ENCODE data around the gene RHOF.
A peak's percentile ranks its signal among the peaks of the same experiment; 100 is the strongest.
"Not testable (repeated sequence)": the region's sequence is repeated elsewhere in the genome, so short reads cannot be mapped to it uniquely, and the experiment has no call there.

The RHOF gene

DNA sequence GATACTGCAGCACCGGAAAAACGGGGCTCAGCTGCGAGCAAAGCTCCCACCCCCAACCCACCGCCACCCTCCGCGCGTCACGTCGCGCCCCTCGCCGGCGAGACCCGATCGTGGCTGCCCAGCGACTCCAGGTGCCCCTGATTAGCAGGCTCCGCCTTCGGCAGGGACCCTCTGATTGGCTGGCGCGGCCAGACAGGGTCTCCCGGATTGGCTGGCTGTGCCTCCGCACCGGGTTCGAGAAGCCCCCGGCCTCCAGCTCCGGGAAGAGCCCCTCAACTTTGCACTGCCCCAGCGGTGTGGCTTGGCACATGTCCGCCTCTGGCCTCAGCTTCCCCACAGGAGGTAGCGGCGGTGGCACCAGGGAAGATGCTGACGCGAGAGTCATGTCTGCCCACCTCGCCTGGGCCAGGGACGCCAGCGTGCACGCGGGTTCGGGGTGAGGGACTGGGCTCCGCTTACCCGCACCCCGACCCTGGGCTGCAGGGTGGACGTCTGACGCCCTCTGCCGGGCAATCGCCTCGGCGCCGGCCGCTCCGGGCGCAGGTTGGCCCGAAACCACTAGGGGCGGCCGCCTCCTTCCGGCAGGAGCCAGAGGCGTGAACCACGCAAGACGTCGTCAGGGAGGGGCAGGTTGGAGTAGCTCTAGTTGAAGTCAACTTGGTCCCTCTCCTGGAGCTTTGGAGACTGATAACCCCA lies 498 bp upstream of the RHOF start:
- H3K27ac ChIP-seq = peak overlapping the region; percentile 100
- TF ChIP-seq CTCF (IDR thresholded peaks at IDR 0.05) = peak; percentile 100
- TF ChIP-seq ZFX (IDR thresholded peaks at IDR 0.05; ENCODE audit: borderline replicate concordance) = no peak

- TF ChIP-seq ZFX (IDR thresholded peaks at IDR 0.05; ENCODE audit: borderline replicate concordance) (no peak), CTCF (IDR thresholded peaks at IDR 0.05) (no peak)
- H3K27ac ChIP-seq = peak overlapping the region; percentile 100
These were observed 665 bp downstream of the RHOF start for GRCh38 chr12:121792607-121793439.

- H3K27ac ChIP-seq = peak overlapping the region; percentile 100
- TF ChIP-seq ZFX (IDR thresholded peaks at IDR 0.05; ENCODE audit: borderline replicate concordance) (no peak), CTCF (IDR thresholded peaks at IDR 0.05) (no peak)
These were observed 1.6 kb downstream of the RHOF start for GRCh38 chr12:121791671-121792551.

DNA sequence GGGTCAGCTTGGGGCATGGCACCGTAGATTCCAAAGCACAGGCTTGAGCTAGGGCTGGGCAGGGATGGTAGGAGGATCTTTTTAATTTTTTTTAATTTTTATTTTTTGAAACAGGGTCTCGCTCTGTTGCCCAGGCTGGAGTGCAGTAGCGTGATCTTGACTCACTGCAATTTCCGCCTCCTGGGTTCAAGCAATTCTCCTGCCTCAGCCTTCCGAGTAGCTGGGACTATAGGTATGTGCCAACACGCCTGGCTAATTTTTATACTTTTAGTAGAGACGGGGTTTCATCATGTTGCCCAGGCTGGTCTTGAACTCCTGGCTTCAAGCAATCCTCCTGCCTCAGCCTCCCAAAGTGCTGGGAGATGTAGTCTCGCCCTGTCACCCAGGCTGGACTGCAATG lies 2.7 kb downstream of the RHOF start:
- H3K27ac ChIP-seq = not testable (repeated sequence)

- H3K27ac ChIP-seq = no peak overlapping the region
- TF ChIP-seq ZFX (IDR thresholded peaks at IDR 0.05; ENCODE audit: borderline replicate concordance) = no peak
- TF ChIP-seq CTCF (IDR thresholded peaks at IDR 0.05) = no peak
These were observed 3.4 kb downstream of the RHOF start for GRCh38 chr12:121789800-121790728.

DNA sequence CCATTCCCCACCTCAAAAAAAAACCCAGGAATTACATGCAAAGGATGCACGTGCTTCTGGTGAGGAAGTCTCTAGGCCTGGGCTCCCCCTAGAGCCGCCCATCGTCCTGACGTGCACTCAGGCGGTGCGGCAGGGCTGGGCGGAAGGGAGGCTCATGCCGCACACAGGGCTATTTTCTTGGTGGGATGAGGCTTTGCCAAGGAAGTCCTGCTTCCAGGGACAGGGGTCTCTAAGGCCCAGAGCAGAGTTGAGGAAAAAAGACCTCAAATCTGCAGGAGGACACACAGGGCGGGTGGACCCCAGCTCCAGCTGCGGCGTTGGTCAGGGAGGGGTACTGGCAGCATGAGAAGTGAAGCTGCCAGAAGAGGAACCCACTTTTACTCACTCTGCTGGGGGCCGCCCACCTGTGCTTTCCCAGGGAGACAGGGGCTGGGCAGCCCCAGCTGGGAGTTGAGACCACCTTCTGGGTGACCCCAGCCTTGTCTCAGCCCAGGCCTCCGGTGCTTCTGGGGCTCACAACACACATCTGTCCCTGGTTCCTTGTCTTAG lies 4.2 kb downstream of the RHOF start:
- TF ChIP-seq ZFX (IDR thresholded peaks at IDR 0.05; ENCODE audit: borderline replicate concordance) = no peak
- TF ChIP-seq CTCF (IDR thresholded peaks at IDR 0.05) = no peak
- no peak overlapping the region for H3K27ac ChIP-seq

Data from 22Rv1 (cell line).